ENCODE measurements around the gene ACTN1. TPM values are rescaled to one million over a fixed set of nuclear protein-coding genes. Genes with fewer than 3 reads are reported as not detected.

The ACTN1 gene
- total RNA-seq, 1 donor from 2014 or later = 209 TPM

DNA sequence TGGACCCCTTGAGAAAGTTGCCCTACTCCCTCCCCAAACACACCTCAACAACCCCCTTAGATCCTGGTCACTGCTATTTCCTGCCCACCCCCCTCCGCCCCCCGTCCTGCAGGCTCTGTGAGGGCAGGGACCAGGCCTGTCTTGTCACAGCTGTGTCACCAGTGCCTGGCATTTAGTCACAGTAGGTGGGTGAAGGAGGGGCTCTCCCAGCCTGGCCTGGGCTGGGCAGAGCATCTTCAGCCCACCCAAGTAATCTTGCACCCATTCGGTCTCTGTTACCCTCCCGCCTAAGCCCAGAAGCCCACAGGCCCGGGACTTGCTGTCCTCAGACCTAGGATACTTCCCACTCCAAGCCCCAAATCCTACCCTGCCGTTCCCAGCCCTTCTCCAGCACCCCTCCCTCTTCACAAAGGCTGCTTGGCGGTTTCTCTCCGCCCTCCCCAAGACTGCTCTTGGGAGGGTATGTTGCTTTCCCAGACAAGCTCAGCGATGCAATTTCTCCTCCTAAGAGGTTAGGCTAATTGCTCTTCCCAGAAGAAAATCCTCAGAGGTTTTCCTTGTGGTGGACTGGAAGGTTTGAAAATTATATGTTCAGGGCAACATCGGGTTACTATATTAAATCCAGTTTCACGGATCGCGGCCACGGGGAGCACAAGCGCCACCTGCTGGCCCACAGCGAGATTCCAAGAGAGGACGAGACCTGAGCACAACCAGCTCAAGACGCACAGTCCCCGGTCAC lies 135.5 kb downstream of the ACTN1 start:
- Histone ChIP-seq H3K4me3 (peak overlapping the region; percentile 36 to 44), H3K27me3 (no peaks in the 10 kb centered on the region), H3K4me1 (peaks cover 7% of the 10 kb centered on the region), H3K36me3 (no peaks in the 10 kb centered on the region), H3K9me3 (no peaks in the 10 kb centered on the region), H3K27ac (no peak overlapping the region)
- DNase-seq (ENCODE audit: extremely low spot score in 2 of 2) = no peak
- no peak for TF ChIP-seq POLR2A (IDR thresholded peaks at IDR 0.05)
- TF ChIP-seq, protein P1, sequence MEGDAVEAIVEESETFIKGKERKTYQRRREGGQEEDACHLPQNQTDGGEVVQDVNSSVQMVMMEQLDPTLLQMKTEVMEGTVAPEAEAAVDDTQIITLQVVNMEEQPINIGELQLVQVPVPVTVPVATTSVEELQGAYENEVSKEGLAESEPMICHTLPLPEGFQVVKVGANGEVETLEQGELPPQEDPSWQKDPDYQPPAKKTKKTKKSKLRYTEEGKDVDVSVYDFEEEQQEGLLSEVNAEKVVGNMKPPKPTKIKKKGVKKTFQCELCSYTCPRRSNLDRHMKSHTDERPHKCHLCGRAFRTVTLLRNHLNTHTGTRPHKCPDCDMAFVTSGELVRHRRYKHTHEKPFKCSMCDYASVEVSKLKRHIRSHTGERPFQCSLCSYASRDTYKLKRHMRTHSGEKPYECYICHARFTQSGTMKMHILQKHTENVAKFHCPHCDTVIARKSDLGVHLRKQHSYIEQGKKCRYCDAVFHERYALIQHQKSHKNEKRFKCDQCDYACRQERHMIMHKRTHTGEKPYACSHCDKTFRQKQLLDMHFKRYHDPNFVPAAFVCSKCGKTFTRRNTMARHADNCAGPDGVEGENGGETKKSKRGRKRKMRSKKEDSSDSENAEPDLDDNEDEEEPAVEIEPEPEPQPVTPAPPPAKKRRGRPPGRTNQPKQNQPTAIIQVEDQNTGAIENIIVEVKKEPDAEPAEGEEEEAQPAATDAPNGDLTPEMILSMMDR (IDR thresholded peaks at IDR 0.05) = peak; percentile 78 to 82 (median 79)
- no peak for TF ChIP-seq POLR2AphosphoS5 (IDR thresholded peaks at IDR 0.05; ENCODE audit: insufficient read depth in 1 of 2, low read depth in 1 of 2)
- intact Hi-C loops (cut with DNase I) = no loop called here

GRCh38 chr14:68842298-68842697 lies 136.8 kb downstream of the ACTN1 start:
- Histone ChIP-seq H3K4me1 (peaks cover 7% of the 10 kb centered on the region), H3K9me3 (no peaks in the 10 kb centered on the region), H3K4me3 (no peak overlapping the region), H3K36me3 (no peaks in the 10 kb centered on the region), H3K27me3 (no peaks in the 10 kb centered on the region), H3K27ac (no peak overlapping the region)
- intact Hi-C loops (cut with DNase I) = no loop called here
- TF ChIP-seq, protein P1 (IDR thresholded peaks at IDR 0.05) = no peak
- no peak for TF ChIP-seq POLR2AphosphoS5 (IDR thresholded peaks at IDR 0.05; ENCODE audit: insufficient read depth in 1 of 2, low read depth in 1 of 2)
- TF ChIP-seq POLR2A (IDR thresholded peaks at IDR 0.05) = no peak
- DNase-seq (ENCODE audit: extremely low spot score in 2 of 2) = no peak

DNA sequence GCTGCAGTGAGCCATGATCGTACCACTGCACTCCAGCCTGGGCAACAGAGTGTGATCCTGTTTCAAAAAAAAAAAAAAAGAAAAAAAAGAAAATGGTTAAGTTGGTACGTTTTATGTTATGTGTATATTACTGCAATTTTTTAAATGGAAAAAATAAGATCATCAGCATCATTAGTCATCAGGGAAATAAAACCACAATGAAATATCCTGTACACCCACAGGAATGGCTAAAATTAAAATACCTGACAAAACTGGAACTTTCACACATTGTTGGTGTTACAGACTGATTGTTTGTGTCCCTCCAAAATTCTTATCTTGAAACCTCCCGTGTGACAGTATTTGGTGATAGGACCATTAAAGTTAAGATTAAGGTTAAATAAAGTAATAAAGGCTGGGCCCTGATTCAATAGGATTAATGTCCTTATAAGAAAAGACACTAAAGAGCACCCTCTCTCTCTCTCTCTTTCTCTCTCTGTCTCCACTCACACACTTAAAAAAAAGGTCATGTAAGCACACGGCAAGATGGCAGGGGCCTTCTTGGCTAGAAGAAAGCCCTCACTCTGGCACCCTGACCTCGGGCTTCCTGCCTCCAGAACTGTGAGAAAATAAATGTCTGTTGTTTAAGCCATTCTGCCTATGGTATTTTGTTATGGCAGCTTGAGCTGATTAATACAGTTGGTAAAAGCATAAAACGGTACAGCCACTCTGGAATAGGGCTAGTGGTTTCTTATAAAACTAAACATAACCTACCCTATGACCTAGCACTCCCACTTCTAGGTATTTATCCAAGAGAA lies 137.9 kb downstream of the ACTN1 start:
- Histone ChIP-seq H3K4me3 (no peak overlapping the region), H3K27me3 (no peaks in the 10 kb centered on the region), H3K9me3 (peaks cover 4% of the 10 kb centered on the region), H3K36me3 (no peaks in the 10 kb centered on the region), H3K27ac (no peak overlapping the region), H3K4me1 (peaks cover 7% of the 10 kb centered on the region)
- intact Hi-C loops (cut with DNase I) = no loop called here
- TF ChIP-seq POLR2AphosphoS5 (IDR thresholded peaks at IDR 0.05; ENCODE audit: insufficient read depth in 1 of 2, low read depth in 1 of 2) = no peak
- no peak for DNase-seq (ENCODE audit: extremely low spot score in 2 of 2)

DNA sequence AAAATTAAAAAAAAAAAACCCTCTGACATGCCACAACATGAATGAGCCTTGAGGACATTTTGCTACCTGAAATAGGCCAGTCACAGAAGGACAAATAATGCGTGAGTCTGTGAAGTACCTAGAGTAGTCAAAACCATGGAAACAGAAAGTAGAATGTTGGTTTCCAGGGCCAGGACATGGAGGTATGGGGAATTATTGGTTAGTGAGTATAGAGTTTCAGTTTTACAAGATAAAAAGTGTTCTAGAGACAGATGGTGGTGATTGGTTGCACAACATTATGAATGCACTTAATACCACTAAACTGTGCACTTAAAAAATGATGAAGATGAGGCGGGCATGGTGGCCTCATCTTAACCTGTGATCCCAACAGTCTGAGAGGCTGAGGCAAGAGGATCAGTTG lies 138.6 kb downstream of the ACTN1 start:
- intact Hi-C loops (cut with DNase I) = no loop called here
- Histone ChIP-seq H3K27me3 (no peaks in the 10 kb centered on the region), H3K9me3 (peaks cover 10% of the 10 kb centered on the region), H3K36me3 (no peaks in the 10 kb centered on the region), H3K4me1 (peaks cover 7% of the 10 kb centered on the region), H3K4me3 (no peak overlapping the region), H3K27ac (no peak overlapping the region)
- no peak for DNase-seq (ENCODE audit: extremely low spot score in 2 of 2)
- TF ChIP-seq POLR2AphosphoS5 (IDR thresholded peaks at IDR 0.05; ENCODE audit: insufficient read depth in 1 of 2, low read depth in 1 of 2) (no peak), POLR2A (IDR thresholded peaks at IDR 0.05) (no peak)
- TF ChIP-seq, protein P1 (IDR thresholded peaks at IDR 0.05) = no peak

- intact Hi-C loops (cut with DNase I) = no loop called here
- no peaks in the 10 kb centered on the region for H3K36me3 ChIP-seq
- no peak overlapping the region for H3K4me3 ChIP-seq
- no peak overlapping the region for H3K27ac ChIP-seq
- DNase-seq (ENCODE audit: extremely low spot score in 2 of 2) = no peak
- H3K27me3 ChIP-seq = no peaks in the 10 kb centered on the region
- peaks cover 10% of the 10 kb centered on the region for H3K9me3 ChIP-seq
- TF ChIP-seq POLR2AphosphoS5 (IDR thresholded peaks at IDR 0.05; ENCODE audit: insufficient read depth in 1 of 2, low read depth in 1 of 2) (no peak), POLR2A (IDR thresholded peaks at IDR 0.05) (no peak)
- TF ChIP-seq, protein P1 (IDR thresholded peaks at IDR 0.05) = no peak
- no peaks in the 10 kb centered on the region for H3K4me1 ChIP-seq
These were observed 143.0 kb downstream of the ACTN1 start for GRCh38 chr14:68836082-68836481.
